Mammary epithelial cell (primary cell): ENCODE measurements around the gene NEO1.

ENCODE experiments used
- CTCF ChIP-seq, 2 donors: IDR thresholded peaks in 1 of 2; conservative IDR thresholded peaks in 1 of 2; 2 replicates each; pipeline ENCODE4 v1.5.1; 2011 to 2012; ENCODE audit warnings: inconsistent platforms in 2 of 2, low read length in 2 of 2, mild to moderate bottlenecking in 2 of 2, control low read depth in 1 of 2, low read depth in 1 of 2; ENCODE audit not compliant: insufficient read depth in 1 of 2; ENCODE audit errors: extremely low read depth in 1 of 2
- EZH2 ChIP-seq: IDR thresholded peaks from 2 replicates; pipeline ENCODE4 v1.6.1; 2012; ENCODE audit warnings: low read length, inconsistent platforms, borderline replicate concordance

GRCh38 chr15:73210630-73211029 lies 158.4 kb downstream of the NEO1 start:
- TF ChIP-seq CTCF (conservative IDR thresholded peaks at IDR 0.05 in 1 of 2, IDR thresholded peaks at IDR 0.05 in 1 of 2; ENCODE audit: extremely low read depth in 1 of 2, insufficient read depth in 1 of 2, low read depth in 1 of 2, low read length in 2 of 2), result no peak
- no peak for TF ChIP-seq EZH2
